ENCODE measurements around the gene ZBTB46.
"Not testable (repeated sequence)": the region's sequence is repeated elsewhere in the genome, so short reads cannot be mapped to it uniquely, and the experiment has no call there.

Gene ZBTB46

DNA sequence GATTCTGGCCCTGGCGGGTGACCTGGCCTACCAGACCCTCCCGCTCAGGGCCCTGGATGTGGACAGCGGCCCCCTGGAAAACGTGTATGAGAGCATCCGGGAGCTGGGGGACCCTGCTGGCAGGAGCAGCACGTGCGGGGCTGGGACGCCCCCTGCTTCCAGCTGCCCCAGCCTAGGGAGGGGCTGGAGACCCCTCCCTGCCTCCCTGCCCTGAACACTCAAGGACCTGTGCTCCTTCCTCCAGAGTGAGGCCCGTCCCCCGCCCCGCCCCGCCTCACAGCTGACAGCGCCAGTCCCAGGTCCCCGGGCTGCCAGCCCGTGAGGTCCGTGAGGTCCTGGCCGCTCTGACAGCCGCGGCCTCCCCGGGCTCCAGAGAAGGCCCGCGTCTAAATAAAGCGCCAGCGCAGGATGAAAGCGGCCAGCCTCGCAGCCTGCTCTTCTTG is 92.4 kb downstream of the ZBTB46 start:
- in situ Hi-C loops (cut with HindIII; ENCODE audit: low sequenced_read_pairs), result no loop called here

DNA sequence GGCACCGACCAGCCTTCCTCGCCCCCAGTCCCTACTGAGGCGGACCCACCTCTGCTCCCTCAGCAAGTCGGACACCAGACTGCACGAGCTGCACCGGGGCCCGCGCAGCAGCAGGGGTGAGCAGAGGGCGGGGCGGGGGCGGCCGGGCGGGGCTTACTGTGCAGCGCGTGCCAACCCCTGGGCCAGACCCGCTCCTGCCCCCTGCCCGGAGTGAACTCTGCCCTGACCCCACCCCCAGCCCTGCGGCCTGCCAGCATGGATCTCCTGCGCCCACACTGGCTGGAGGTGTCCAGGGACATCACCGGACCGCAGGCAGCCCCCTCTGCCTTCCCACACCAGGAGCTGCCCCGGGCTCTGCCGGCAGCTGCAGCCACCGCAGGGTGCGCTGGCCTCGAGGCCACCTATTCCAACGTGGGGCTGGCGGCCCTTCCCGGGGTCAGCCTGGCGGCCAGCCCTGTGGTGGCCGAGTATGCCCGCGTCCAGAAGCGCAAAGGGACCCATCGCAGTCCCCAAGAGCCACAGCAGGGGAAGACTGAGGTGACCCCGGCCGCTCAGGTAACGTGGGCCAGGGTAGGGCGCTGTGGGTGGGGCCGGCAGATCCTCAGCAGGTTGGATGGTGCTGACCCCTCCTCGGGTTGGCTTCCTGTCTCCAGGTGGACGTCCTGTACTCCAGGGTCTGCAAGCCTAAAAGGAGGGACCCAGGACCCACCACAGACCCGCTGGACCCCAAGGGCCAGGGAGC is 92.9 kb downstream of the ZBTB46 start:
- in situ Hi-C loops (cut with HindIII; ENCODE audit: low sequenced_read_pairs), result no loop called here

DNA sequence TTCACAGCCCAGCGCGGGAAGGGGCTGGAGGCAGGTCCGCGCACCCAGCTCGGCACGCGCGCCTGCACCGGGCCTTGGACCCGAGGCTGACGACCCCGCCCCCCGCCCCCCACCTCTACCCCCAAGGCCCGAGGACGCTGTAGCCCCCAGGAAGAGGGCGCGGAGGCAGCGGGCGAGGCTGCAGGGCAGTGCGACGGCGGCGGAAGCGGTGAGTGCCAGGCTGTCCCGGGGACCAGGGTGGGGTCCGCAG is 93.4 kb downstream of the ZBTB46 start:
- in situ Hi-C loops (cut with HindIII; ENCODE audit: low sequenced_read_pairs), result no loop called here

DNA sequence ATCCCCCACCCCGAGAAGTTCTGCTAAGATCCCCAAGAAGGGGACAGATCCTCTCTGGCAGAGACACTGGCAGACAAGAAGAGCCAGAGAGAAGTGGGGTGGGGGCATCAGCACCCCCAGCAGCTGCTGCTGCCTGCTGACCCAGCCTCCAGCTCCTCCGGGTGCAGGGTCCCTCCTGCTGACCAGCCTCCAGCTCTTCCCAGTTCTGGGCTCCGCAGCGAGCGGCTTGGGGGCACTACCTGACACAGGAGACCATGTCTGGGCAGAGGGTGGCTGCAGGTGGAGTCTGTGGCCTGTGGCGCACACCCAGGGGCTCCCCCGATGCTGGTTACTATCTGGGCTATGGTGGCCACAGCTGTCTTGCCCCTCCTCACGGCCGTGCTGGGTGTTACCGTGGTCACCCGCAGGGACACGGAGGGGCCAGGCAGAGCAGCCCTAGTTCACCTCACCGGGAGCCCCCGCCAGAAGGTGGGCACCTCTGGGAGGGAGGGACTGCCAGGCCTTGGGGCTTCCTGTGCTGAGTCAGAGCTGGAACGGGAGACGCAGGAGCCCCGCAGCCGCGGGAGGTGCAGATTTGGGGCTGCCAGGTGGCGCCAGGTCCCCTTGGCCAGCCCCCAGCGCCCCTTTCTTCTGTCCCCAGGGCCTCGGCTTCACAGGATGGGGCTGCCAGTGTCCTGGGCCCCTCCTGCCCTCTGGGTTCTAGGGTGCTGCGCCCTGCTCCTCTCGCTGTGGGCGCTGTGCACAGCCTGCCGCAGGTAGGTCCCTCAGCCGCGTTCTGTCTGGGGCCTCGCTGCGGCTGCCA is 94.0 kb downstream of the ZBTB46 start:
- in situ Hi-C loops (cut with HindIII; ENCODE audit: low sequenced_read_pairs), result no loop called here

DNA sequence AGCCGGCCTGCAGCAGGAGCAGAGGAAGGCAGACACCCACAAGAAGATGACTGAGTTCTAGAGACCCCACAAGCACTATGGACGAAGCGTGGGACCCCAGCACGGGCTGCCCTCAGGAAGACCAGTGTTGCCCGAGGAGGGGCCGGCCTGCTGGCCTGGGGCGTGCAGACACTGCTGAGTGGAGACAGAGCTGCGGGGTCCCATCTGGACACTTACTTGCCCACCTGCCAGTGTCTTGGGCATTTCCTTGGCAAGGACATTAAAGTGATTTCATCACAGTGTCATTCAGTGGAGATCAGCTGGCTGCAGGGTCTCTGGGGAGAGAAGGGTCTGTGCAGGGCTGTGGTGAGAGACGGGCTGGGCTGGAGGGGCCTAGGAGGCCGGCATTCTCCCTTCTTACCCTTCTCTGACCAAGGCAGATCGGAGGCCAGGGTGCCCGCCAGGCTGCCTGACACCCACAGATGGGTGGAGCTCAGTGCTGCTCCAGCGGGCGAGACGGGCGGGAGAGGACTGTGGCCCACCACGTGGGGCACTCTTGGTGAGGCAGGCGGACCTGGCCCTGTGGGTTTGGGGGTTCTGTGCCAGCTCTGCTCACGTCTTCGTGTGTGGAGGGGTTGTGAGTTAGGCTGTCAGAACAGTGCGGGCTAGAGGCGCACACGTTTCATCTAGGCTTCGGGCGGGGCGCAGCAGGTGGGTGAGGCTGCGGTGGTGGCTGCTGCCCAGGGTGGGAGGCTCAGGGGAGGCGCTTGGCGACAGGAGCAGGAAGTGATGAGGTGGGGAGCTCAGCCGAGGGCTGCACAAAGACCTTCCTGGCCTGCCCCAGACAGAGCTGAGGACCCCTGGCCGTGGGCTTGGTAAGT is 95.0 kb downstream of the ZBTB46 start, which contains the start of gene LIME1:
Gene LIME1 (plus strand): TSS at position 806 of the 860 bp plus-strand sequence. CDS start 886 bp downstream, outside the sequence.
- in situ Hi-C loops (cut with HindIII; ENCODE audit: low sequenced_read_pairs), result no loop called here

DNA sequence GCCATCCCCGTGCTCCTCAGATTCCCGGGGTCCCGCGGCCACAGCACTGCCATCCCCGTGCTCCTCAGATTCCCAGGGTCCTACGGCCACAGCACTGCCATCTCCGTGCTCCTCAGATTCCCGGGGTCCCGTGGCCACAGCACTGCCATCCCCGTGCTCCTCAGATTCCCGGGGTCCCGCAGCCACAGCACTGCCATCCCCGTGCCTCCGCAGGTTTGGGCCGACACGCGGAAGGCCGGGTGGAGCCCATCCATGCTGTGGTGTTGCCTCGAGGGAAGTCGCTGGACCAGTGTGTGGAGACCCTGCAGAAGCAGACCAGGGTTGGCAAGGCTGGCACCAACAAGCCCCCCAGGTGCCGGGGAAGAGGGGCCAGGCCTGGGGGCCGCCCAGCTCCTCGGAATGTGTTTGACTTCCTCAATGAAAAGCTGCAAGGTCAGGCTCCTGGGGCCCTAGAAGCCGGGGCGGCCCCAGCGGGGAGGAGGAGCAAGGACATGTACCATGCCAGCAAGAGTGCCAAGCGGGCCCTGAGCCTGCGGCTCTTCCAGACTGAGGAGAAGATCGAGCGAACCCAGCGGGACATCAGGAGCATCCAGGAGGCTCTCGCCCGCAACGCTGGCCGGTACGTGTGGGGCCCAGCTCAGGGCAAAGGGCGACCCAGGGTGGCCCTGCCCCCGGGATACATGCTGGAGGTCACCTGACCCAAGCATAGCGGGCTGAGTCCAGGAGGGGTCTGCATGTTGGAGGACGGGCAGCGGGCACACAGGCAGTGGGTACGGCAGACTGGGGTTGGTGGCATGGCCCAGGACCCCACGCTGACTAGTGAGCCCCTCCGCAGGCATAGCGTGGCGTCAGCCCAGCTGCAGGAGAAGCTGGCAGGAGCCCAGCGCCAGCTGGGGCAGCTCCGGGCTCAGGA is 95.9 kb downstream of the ZBTB46 start:
- in situ Hi-C loops (cut with HindIII; ENCODE audit: low sequenced_read_pairs), result no loop called here

DNA sequence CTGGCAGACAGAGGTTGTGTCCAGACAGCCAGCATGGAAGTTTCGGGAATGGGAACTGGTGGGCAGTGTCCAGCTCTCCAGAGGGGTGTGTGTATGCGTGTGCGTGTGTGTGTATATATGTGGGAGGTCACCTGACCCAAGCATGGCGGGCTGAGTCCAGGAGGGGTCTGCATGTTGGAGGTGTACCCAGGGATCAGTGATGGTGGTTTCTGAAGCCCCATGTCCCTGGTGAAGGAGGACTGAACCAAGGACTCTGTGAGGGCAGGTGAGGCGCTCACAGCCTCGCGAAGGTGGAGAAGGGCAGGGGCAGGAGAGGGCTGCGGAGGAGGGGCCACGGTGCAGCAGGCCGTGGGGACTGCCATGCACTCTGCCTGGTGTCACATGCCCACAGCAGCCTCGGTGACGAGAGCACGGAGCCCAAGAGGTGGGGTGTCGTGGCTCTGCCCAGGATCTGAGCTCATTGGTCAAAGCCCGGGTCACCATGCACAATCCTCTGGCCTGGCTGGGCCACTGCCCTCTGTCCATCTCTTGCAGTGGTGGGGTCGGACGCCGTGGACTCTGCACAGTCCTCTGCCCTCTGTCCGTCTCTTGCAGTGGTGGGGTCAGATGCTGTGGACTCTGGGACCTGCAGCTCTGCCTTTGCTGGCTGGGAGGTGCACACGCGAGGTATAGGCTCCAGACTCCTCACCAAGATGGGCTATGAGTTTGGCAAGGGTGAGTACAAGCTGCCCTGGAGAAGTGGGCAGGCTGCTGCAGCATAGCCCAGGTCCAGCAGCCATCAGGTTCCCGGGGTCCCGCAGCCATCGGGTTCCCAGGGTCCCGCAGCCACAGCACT is 96.7 kb downstream of the ZBTB46 start:
- in situ Hi-C loops (cut with HindIII; ENCODE audit: low sequenced_read_pairs), result no loop called here

DNA sequence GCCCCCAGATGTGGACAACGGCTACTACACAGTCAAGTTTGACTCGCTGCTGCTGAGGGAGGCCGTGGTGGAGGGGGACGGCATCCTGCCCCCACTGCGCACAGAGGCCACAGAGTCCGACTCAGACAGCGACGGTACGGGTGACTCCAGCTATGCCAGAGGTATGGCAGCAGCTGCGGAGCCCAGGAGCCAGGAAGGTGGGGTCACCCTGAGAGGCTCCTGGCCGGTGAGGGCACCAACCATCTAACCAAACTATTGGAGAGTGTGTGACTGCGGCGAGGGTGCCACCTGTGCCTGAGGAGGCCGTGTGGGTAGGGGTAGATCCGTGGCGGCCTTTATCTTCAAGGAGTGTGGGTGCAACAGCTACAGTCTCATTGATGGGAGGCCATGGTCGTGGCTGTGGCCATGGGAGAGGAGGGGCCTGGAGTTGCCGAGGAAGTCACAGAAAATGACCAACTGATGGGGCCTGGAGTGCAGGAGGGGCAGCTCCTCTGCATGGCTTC is 97.4 kb downstream of the ZBTB46 start:
- in situ Hi-C loops (cut with HindIII; ENCODE audit: low sequenced_read_pairs), result no loop called here

DNA sequence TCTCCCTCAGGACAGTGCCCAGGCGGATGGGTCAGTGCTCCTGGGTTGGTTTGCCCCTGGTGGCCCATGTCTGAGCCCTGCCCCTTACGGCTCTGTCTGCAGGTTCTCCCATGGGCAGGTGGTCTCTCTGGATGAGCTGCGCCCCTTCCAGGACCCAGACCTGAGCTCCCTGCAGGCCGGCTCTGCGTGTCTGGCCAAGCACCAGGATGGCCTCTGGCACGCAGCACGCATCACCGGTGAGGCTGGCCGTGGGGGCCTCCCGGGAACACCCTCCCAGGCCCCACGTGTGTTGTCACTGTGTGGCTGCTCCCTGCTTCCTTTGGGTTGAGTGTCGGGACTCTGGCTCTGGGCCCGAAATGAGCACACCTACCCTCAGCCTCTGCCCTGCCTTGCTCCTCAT is 97.9 kb downstream of the ZBTB46 start:
- in situ Hi-C loops (cut with HindIII; ENCODE audit: low sequenced_read_pairs), result no loop called here

DNA sequence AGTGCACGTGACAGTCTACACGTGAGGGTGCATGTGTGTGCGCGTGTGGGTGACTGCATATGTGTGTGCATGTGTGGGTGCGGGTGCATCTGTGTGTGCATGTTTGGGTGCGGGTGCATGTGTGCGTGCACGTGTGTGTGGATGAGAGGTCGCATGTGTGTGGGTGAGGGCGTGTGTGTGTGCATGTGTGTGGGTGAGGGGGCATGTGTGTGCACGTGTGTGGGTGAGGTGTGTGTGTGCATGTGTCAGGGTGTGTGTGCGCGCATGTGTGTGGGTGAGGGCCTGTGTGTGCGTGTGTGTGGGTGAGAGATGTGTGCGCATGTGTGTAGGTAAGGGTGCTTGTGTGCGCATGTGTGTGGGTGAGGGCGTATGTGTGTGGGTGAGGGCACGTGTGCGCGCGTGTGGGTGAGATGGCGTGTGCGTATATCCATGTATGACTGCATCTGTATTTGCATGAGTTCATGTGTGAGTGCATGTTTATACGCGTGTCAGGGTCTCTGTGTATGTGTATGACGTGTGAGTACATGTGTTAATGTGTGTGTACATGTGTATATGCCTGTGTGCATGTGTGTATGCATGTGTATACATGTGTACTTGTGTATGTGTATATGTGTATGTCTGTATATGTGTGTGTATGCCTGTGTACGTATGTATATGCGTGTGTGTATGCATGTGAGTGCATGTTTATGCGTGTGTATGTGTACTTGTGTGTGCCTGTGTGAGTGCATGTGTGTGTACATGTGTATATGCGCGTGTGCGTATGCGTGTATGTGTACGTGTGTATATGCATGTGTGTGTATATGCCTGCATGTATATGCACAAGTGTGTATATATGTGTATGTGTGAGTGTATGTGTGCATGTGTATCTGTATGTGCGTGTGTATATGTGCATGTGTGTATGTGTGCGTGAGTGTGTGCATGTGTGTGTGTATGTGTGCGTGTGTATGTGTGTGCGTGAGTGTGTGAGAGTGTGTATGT is 98.7 kb downstream of the ZBTB46 start:
- in situ Hi-C loops (cut with HindIII; ENCODE audit: low sequenced_read_pairs), result no loop called here

DNA sequence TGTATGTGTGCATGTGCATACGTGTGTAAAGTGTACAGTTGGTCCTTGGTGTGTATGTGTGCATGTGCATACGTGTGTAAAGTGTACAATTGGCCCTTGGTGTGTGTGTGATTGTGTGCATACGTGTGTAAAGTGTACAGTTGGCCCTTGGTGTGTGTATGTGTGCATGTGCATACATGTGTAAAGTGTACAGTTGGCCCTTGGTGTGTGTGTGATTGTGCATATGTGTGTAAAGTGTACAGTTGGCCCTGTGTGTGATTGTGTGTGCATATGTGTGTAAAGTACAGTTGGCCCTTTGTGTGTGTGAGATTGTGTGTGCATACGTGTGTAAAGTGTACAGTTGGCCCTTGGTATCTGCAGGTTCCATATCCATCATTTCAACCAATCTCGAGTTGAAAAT is 99.7 kb downstream of the ZBTB46 start:
- in situ Hi-C loops (cut with HindIII; ENCODE audit: low sequenced_read_pairs), result no loop called here

DNA sequence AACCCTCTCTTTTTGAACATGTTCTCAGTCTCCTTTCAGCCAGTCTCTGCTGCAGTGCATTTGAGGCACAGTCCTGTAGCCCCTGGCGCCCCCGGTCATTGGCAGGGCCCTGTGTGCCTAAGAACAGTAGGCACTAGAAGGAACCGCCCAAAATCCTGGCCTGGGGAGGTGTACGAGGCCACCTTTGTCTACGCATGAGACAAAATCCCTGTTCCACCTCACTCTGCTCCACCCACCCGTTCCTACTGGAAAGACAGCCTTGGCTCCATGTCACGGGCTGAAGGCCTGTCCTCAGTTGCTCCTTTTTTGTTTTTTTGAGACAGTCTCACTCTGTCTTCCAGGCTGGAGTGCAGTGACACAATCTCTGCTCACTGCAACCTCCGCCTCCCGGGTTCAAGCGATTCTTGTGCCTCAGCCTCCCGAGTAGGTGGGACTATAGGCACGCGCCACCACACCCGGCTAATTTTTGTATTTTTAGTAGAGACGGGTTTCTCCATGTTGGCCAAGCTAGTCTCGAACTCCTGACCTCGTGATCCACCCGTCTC is 100.8 kb downstream of the ZBTB46 start:
- in situ Hi-C loops (cut with HindIII; ENCODE audit: low sequenced_read_pairs), result not testable (repeated sequence)

DNA sequence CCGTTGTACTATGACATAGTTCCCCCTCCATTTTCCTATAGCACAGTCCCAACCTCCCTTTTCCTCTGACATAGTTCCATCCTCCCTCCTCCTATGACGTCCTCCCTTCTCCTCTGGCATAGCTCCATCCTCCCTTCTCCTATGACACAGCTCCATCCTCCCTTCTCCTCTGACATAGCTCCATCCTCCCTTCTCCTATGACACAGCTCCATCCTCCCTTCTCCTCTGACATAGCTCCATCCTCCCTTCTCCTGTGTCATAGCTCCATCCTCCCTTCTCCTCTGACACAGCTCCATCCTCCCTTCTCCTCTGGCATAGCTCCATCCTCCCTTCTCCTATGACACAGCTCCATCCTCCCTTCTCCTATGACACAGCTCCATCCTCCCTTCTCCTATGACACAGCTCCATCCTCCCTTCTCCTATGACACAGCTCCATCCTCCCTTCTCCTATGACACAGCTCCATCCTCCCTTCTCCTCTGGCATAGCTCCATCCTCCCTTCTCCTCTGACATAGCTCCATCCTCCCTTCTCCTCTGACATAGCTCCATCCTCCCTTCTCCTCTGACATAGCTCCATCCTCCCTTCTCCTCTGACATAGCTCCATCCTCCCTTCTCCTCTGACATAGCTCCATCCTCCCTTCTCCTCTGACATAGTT is 108.0 kb downstream of the ZBTB46 start:
- in situ Hi-C loops (cut with HindIII; ENCODE audit: low sequenced_read_pairs), result not testable (repeated sequence)

DNA sequence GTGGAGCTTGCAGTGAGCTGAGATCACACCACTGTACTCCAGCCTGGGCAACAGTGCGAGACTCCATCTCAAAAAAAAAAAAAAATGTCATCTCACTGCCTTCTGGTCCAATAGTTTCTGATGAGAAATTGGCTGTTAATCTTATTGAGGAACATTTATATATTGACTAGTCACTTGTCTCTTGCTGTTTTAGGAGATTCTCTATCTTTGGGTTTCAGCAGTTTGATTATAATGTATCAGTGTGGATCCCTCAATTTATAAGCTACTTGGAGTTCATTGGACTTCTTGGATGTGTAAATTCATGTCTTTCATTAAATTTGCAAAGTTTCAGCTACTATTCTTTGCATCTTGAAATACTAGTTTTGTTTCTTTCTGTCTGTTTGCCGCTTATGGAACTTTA is 112.1 kb downstream of the ZBTB46 start:
- in situ Hi-C loops (cut with HindIII; ENCODE audit: low sequenced_read_pairs), result no loop called here

DNA sequence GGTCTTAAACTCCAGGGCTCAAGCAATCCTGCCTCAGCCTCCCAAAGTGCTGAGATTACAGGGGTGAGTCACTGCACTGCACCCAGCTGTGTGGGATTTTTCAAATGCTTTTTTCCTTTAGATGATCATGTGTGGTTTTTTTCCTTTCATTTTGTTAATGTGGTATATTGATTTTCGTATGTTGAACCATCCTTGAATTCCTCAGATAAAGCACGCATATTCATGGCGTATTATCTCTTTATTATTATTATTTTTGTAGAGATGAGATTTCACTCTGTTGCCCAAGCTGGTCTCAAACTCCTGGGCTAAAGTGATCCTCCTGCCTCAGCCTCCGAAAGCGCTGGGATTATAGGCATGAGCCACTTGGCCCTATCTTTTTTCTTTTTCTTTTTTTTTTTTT is 116.2 kb downstream of the ZBTB46 start:
- in situ Hi-C loops (cut with HindIII; ENCODE audit: low sequenced_read_pairs), result no loop called here

DNA sequence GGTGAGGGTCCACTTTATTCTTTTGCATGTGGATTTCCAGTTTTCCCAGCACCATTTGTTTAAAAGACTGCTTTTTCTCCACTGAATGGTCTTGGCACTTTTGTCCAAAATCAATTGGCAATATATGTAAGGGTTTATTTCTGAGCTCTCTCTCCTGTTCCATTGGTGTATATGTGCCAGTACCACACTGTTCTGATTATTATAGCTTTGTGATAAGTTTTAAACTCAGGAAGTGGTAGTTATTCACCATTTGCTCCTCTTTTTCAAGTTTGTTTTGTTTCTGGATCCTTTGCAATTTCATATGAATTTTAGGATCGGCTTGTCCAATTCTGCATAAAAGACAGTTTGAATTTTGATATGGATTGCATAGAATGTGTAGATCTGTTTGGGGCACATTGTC is 118.9 kb downstream of the ZBTB46 start:
- in situ Hi-C loops (cut with HindIII; ENCODE audit: low sequenced_read_pairs), result no loop called here

DNA sequence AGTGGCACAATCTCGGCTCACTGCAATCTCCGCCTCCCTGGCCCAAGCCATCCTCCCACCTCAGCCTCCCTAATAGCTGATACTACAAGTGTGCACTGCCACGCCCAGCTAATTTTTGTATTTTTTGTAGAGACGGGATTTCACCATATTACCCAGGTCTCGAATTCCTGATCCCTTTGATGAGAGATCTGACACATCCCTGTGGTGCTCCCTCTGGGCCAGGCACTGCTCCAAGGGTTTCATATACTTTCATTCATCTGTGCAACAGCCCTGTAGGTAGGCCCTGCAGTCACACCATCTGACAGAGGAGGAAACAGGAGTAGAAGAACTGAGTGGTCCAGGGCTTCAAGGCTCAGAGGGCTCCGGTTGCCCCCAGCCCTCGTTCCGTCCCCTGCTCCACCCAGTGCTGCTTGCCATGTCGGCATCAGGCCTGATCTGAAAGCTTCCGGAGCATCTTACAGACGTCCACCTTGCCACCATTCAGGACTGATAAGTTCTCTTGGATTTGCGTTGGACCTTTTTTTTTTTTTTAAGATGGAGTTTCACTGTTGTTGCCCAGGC is 119.9 kb downstream of the ZBTB46 start:
- in situ Hi-C loops (cut with HindIII; ENCODE audit: low sequenced_read_pairs), result no loop called here
